Measurements from ENCODE around the gene CARMIL1. TPM values are rescaled to one million over a fixed set of nuclear protein-coding genes. Genes with fewer than 3 reads are reported as not detected.

Gene CARMIL1
- total RNA-seq, 1 donor from 2014 or later, result 30.4 TPM

- H3K27me3 ChIP-seq (ENCODE audit: low read depth), result no peaks in the 10 kb centered on the region
- no peak for TF ChIP-seq CTCF (IDR thresholded peaks at IDR 0.05)
- no peak overlapping the region for H3K27ac ChIP-seq
- no peaks in the 10 kb centered on the region for H3K36me3 ChIP-seq
- no peak for DNase-seq
- H3K4me1 ChIP-seq, result peaks cover 18% of the 10 kb centered on the region
- H3K9me3 ChIP-seq, result no peaks in the 10 kb centered on the region
- peak; percentile 76 to 91 for ATAC-seq
- intact Hi-C loops (cut with DNase I), result no loop called here
- no peak overlapping the region for H3K4me3 ChIP-seq
Observed at GRCh38 chr6:25346064-25346463, 66.9 kb downstream of the CARMIL1 start.

GRCh38 chr6:25350573-25350972 is 71.4 kb downstream of the CARMIL1 start:
- ATAC-seq (no peak), DNase-seq (no peak)
- peaks cover 48% of the 10 kb centered on the region for H3K4me1 ChIP-seq
- no peaks in the 10 kb centered on the region for H3K36me3 ChIP-seq
- no peak overlapping the region for H3K4me3 ChIP-seq
- no peaks in the 10 kb centered on the region for H3K9me3 ChIP-seq
- H3K27ac ChIP-seq, result no peak overlapping the region
- intact Hi-C loops (cut with DNase I), result no loop called here
- TF ChIP-seq CTCF (IDR thresholded peaks at IDR 0.05), result no peak
- no peaks in the 10 kb centered on the region for H3K27me3 ChIP-seq (ENCODE audit: low read depth)

- H3K4me3 ChIP-seq, result no peak overlapping the region
- TF ChIP-seq CTCF (IDR thresholded peaks at IDR 0.05), result no peak
- H3K27me3 ChIP-seq (ENCODE audit: low read depth), result no peaks in the 10 kb centered on the region
- H3K4me1 ChIP-seq, result peaks cover 45% of the 10 kb centered on the region
- no peaks in the 10 kb centered on the region for H3K9me3 ChIP-seq
- DNase-seq (no peak), ATAC-seq (peak; percentile 73 to 80)
- intact Hi-C loops (cut with DNase I), result no loop called here
- no peaks in the 10 kb centered on the region for H3K36me3 ChIP-seq
- H3K27ac ChIP-seq, result no peak overlapping the region
Observed at GRCh38 chr6:25351485-25351884, 72.3 kb downstream of the CARMIL1 start.

GRCh38 chr6:25352285-25352684 is 73.1 kb downstream of the CARMIL1 start:
- Histone ChIP-seq H3K4me3 (no peak overlapping the region), H3K9me3 (no peaks in the 10 kb centered on the region), H3K27me3 (ENCODE audit: low read depth) (no peaks in the 10 kb centered on the region), H3K27ac (no peak overlapping the region), H3K36me3 (no peaks in the 10 kb centered on the region), H3K4me1 (peaks cover 43% of the 10 kb centered on the region)
- ATAC-seq, result no peak
- DNase-seq, result no peak
- TF ChIP-seq CTCF (IDR thresholded peaks at IDR 0.05), result no peak
- intact Hi-C loops (cut with DNase I), result no loop called here

- H3K27me3 ChIP-seq (ENCODE audit: low read depth), result no peaks in the 10 kb centered on the region
- H3K4me3 ChIP-seq, result no peak overlapping the region
- no peak for DNase-seq
- H3K27ac ChIP-seq, result no peak overlapping the region
- TF ChIP-seq CTCF (IDR thresholded peaks at IDR 0.05), result no peak
- intact Hi-C loops (cut with DNase I), result no loop called here
- ATAC-seq, result peak; percentile 63 to 69
- no peaks in the 10 kb centered on the region for H3K36me3 ChIP-seq
- H3K4me1 ChIP-seq, result peaks cover 51% of the 10 kb centered on the region
- no peaks in the 10 kb centered on the region for H3K9me3 ChIP-seq
Observed at GRCh38 chr6:25354078-25354932, 75.1 kb downstream of the CARMIL1 start.

All from lower lobe of right lung (tissue), 2 donors.